Calu3 (cell line): Measurements from ENCODE around the gene TMEM161B. TPM values are rescaled to one million over a fixed set of nuclear protein-coding genes. Genes with fewer than 3 reads are reported as not detected.
"Not testable (repeated sequence)": the region's sequence is repeated elsewhere in the genome, so short reads cannot be mapped to it uniquely, and the experiment has no call there.

ENCODE experiments used
- BruUV-seq: library from RNA; stranded (reverse); fragments of 400-500 nt; replicated peaks from 2 replicates; lab custom pipeline; 2021; lab: Mats Ljungman, UMichigan
- CTCF ChIA-PET: fragments of 300-600 bp; sonication (Branson Sonifier 250); formaldehyde crosslinking; loops from one replicate; lab custom pipeline; 2022; ENCODE audit warnings: antibody characterized with exemption; lab: Charles Lee
- DNase-seq: peaks from one replicate; pipeline ENCODE4 v3.0.0; 2022
- H3K27ac Mint-ChIP-seq: one replicate; pipeline ENCODE4 v1.8.0; 2022; ENCODE audit warnings: mixed read lengths; ENCODE audit not compliant: unreplicated experiment
- H3K27me3 Mint-ChIP-seq: one replicate; pipeline ENCODE4 v1.8.0; 2022; ENCODE audit warnings: mixed read lengths; ENCODE audit not compliant: unreplicated experiment
- H3K36me3 Mint-ChIP-seq: one replicate; pipeline ENCODE4 v1.8.0; 2022; ENCODE audit warnings: mild to moderate bottlenecking, moderate library complexity, mixed read lengths; ENCODE audit not compliant: insufficient read depth, unreplicated experiment
- H3K4me1 Mint-ChIP-seq: one replicate; pipeline ENCODE4 v1.8.0; 2022; ENCODE audit warnings: mild to moderate bottlenecking, low read depth, mixed read lengths; ENCODE audit not compliant: unreplicated experiment
- H3K4me3 Mint-ChIP-seq: one replicate; pipeline ENCODE4 v1.8.0; 2022; ENCODE audit warnings: mild to moderate bottlenecking, low read depth, moderate library complexity, mixed read lengths; ENCODE audit not compliant: unreplicated experiment
- H3K9me3 Mint-ChIP-seq: one replicate; pipeline ENCODE4 v1.8.0; 2022; ENCODE audit warnings: low read depth, mixed read lengths; ENCODE audit not compliant: unreplicated experiment
- intact Hi-C: fragments of 100-400 bp; cut with micrococcal nuclease; formaldehyde crosslinking; loops from one replicate; pipeline ENCODE4 v1.10.0; 2022; ENCODE audit not compliant: unreplicated experiment
- total RNA-seq: library from RNA; stranded (reverse); gene quantifications from 2 replicates; pipeline ENCODE4 v1.2.3, GENCODE V29; 2022
- TF ChIP-seq, protein P1 (sequence below): fragments of 200-600 bp; IDR thresholded peaks from one replicate; pipeline ENCODE4 v1.8.0; 2022; ENCODE audit warnings: antibody characterized with exemption; ENCODE audit not compliant: unreplicated experiment

Gene TMEM161B
- total RNA-seq, 1 experiment from 2014 or later = 35.7 TPM

DNA sequence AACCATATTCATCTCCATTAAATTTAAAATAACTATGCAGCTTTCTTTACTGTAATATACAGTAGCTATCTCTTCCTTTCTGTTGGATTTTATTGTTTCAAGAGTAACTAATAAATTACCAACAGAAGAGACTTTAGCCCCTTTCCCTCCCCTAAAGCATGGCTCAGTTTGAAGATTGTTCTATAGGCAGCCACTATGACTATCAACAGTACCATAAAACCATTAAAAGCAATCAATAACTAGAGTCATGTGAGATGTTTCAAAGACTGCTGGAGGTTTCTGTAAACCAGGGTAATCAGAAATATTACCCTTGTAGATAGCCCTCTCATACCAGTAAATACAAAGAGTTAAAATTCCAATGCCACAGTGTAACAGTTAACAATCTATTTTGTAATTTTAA lies 73.0 kb downstream of the TMEM161B start:
- CTCF ChIA-PET = no interaction called here
- Mint-ChIP-seq H3K4me1 (no peaks in the 10 kb centered on the region), H3K36me3 (peaks cover 11% of the 10 kb centered on the region), H3K4me3 (no peak overlapping the region), H3K9me3 (peaks cover 7% of the 10 kb centered on the region), H3K27ac (no peak overlapping the region), H3K27me3 (no peaks in the 10 kb centered on the region)
- no peak for DNase-seq
- intact Hi-C loops = no loop called here
- TF ChIP-seq, protein P1, sequence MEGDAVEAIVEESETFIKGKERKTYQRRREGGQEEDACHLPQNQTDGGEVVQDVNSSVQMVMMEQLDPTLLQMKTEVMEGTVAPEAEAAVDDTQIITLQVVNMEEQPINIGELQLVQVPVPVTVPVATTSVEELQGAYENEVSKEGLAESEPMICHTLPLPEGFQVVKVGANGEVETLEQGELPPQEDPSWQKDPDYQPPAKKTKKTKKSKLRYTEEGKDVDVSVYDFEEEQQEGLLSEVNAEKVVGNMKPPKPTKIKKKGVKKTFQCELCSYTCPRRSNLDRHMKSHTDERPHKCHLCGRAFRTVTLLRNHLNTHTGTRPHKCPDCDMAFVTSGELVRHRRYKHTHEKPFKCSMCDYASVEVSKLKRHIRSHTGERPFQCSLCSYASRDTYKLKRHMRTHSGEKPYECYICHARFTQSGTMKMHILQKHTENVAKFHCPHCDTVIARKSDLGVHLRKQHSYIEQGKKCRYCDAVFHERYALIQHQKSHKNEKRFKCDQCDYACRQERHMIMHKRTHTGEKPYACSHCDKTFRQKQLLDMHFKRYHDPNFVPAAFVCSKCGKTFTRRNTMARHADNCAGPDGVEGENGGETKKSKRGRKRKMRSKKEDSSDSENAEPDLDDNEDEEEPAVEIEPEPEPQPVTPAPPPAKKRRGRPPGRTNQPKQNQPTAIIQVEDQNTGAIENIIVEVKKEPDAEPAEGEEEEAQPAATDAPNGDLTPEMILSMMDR = no peak
- no TSS peak for BruUV-seq

DNA sequence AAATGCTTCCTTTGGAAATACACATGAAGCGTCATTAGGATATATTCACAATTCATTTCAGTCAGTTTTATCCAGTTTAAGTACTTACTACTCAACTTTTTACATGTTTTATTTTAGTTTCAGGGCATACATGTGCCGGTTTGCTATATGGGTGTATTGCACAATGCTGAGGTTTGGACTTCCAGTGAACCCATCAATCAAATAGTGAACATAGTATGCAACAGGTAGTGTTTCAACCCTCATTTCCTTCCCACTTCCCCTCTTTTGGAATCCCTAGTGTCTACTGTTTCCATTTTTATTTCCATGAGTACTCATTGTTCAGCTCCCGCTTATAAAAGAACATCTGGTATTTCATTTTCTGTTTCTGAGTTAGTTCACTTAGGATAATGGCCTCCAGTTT lies 74.7 kb downstream of the TMEM161B start:
- TF ChIP-seq, protein P1 = no peak
- Mint-ChIP-seq H3K4me3 (no peak overlapping the region), H3K9me3 (peaks cover 8% of the 10 kb centered on the region), H3K4me1 (no peaks in the 10 kb centered on the region), H3K27me3 (no peaks in the 10 kb centered on the region), H3K36me3 (peaks cover 16% of the 10 kb centered on the region), H3K27ac (no peak overlapping the region)
- no TSS peak for BruUV-seq
- no peak for DNase-seq
- intact Hi-C loops = no loop called here
- CTCF ChIA-PET = no interaction called here

DNA sequence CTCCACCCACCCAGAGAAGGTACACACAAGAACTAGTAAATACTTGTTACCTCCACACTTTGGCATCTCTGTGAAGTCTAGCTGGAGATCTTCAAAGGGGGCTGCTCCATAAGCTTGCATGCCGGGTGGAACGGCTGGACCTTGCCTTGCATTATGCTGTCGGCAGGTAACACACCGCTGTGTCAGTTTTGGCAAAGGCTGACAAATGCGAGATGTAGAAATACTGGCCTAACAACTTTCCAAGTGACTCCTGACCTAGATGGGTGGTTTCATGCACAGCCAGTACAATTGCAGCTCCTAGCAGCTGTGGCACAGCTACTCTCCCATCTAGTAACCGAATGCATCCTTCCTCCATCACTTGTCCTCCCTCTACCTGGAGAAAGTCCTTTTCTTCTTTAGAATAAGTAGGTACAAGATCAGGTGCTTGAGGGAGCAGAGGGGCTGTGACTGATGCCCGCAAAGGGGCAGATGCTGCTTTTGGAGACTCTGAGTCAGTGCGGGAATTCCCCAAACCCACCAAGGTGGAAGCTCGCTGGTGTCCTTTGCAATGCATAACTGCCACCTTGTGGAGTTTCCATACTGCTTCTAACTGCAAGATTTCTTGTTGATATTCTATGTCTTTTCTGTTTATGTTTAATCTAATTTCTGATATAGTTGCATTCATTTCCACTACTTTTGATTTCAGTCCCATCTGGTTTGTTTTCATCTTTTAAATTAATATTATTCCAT lies 78.4 kb downstream of the TMEM161B start:
- DNase-seq = no peak
- H3K27me3 Mint-ChIP-seq = no peaks in the 10 kb centered on the region
- no peak overlapping the region for H3K4me3 Mint-ChIP-seq
- peaks cover 21% of the 10 kb centered on the region for H3K36me3 Mint-ChIP-seq
- no TSS peak for BruUV-seq
- CTCF ChIA-PET = no interaction called here
- TF ChIP-seq, protein P1 = no peak
- no peak overlapping the region for H3K27ac Mint-ChIP-seq
- intact Hi-C loops = no loop called here
- H3K4me1 Mint-ChIP-seq = no peaks in the 10 kb centered on the region
- peaks cover 15% of the 10 kb centered on the region for H3K9me3 Mint-ChIP-seq

DNA sequence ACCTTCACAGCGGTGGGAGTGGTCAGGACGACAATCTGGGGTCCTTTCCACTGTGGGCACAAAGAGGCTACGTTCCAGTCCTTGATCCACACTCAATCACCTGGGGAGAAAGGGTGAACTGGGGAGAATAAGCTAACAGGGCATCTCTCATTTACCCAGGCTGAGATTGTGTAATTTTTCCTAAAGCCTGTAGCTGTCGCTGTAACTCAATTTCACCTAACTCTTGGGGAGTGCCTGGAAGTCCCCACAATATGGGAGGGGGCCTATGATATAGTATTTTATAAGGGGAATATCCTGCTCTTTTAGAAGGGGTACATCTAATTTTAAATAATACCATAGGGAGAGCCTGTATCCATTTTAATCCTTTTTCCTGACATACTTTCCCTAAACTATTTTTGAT lies 79.2 kb downstream of the TMEM161B start:
- BruUV-seq, CTCF ChIA-PET: not testable (repeated sequence)
- peaks cover 21% of the 10 kb centered on the region for H3K36me3 Mint-ChIP-seq

DNA sequence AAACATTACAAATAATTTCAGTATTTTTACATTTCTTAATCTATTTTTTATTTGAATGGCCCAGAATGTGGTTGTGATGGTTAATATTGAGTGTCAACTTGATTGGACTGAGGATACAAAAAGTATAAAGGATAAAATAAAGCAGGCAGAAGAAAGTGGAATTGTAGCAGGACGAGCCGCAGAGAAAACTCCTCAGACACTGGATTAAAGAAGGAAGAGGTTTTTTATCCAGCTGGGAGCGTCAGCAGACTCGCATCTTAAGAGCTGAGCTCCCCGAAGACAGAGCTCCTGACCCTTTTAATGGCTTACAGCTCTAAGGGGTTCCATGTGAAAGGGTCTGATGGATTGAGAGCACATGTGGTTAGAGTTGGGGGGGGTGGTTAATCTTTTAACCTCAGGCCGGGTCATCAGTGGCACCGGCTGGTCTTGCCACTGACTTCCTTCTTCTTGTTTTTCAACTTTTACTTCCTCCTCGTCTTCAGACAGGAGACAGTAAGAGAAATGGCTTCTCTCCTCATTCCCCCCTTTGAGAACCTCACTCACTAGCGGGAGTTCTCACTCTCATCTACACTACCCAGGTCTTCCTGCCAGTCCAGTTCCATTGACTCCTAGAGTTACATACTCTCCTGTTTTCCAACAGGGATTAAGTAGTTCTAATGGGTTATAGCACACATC lies 80.0 kb downstream of the TMEM161B start:
- Mint-ChIP-seq H3K4me3 (no peak overlapping the region), H3K9me3 (peaks cover 15% of the 10 kb centered on the region), H3K36me3 (peaks cover 21% of the 10 kb centered on the region), H3K27ac (peak overlapping the region; percentile 60), H3K4me1 (no peaks in the 10 kb centered on the region), H3K27me3 (no peaks in the 10 kb centered on the region)
- no TSS peak for BruUV-seq
- intact Hi-C loops = no loop called here
- TF ChIP-seq, protein P1 = no peak
- CTCF ChIA-PET = no interaction called here
- DNase-seq = peak; percentile 35

More for the DNA sequence above, 79.2 kb downstream of the TMEM161B start:
- H3K4me3 Mint-ChIP-seq, H3K27ac Mint-ChIP-seq, H3K4me1 Mint-ChIP-seq, DNase-seq, H3K27me3 Mint-ChIP-seq, intact Hi-C loops: not testable (repeated sequence)
- peaks cover 15% of the 10 kb centered on the region for H3K9me3 Mint-ChIP-seq
